Stimulated activated CD4-positive, alpha-beta T cell treated with anti-CD3 and anti-CD28 coated beads, Interleukin-4, amount 100 ng/mL, for 24 hours (primary cell): Measurements from ENCODE around the gene COL4A6.
"Not testable (repeated sequence)": the region's sequence is repeated elsewhere in the genome, so short reads cannot be mapped to it uniquely, and the experiment has no call there.

Experiments used
- DNase-seq: peaks from one replicate; pipeline ENCODE4 v3.0.0-alpha.2; 2020

The COL4A6 gene

DNA sequence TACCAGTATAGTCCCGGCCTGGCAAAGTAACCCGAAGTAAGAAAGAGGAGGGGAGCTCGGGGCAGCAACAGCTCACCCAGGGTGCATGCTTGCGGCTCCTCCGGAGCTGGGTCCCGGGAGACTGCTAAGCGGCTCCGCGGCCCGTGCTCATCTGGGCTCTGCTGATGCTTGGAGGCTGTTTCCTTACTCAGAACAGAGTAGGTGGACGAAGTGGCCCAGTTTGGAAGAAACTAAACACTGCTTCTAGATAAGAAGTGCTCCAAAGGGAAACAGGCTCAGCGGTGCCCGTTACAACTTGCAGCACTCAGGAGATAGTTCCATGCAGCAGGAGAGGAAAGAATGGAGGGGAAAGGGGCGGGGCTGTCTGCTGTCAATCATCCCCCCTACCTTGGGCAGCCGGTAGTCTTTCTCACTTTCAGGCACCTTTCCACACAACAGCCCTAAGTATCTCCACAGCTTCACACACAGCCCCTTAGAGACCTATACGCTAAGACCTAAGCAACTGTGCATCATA lies at the start of gene COL4A6:
Gene COL4A6, minus strand, starts transcription at position 313 of the 514 bp plus-strand sequence. Its CDS starts 226 bp downstream, at position 87.
- no peak for DNase-seq

DNA sequence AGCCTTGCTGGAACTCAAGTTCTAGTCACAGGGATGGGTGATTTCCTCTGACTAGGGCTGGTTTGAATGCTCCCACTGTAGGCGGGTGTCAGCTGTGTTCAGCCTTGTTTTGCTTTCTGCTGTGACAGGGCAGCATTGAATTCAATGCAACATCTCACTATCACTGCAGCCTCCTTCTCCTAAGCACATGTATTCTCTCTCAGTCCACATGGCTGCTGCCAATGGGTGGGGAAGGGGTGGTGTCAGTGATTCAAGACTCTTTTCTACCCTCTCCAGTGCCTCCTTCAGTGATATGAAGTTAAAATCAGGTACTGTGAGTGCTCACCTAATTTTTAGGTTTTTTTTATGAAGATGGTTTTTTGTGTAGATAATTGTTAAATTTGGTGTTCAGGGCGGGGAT lies 47.7 kb upstream of the COL4A6 start:
- no peak for DNase-seq

DNA sequence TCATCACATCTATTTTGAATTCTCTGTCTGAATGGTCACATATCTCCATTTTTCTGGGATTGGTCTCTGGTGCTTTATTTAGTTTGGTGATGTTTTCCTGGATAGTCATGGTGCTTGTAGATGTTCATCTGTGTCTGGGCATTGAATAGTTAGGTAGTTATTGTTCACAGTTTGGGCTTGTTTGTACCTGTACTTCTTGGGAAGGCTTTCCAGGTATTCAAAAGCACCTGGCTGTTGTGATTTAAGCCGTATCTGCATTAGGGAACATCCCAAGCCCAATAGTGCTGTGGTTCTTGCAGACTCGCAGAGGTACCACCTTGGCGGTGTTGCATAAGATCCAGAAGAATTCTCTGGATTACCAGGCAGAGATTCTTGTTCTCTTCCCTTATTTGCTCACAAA lies 46.0 kb upstream of the COL4A6 start:
- DNase-seq: no peak

- DNase-seq: not testable (repeated sequence)
Measured at GRCh38 chrX:108481528-108481927, 43.3 kb upstream of the COL4A6 start.

DNA sequence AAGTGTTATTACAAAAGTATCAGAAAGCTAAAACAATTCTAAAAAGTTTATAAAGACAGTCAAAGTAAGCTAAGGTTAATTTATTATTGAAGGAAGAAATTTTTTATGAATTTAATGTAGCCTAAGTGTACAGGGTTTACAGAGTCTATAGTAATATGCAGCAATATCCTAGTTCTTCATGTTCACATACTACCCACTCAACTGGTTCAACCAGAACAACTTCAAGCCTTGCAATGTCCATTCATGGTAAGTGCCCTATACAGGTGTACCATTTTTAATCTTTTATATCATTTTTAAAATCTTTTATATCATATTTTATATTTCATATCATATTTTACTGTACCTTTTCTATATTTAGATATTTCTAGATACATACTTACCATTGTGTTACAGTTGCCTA lies 35.8 kb upstream of the COL4A6 start:
- DNase-seq: no peak

GRCh38 chrX:108468486-108468885 lies 30.3 kb upstream of the COL4A6 start:
- DNase-seq: no peak

- DNase-seq: no peak
Measured at GRCh38 chrX:108464604-108465003, 26.4 kb upstream of the COL4A6 start.

DNA sequence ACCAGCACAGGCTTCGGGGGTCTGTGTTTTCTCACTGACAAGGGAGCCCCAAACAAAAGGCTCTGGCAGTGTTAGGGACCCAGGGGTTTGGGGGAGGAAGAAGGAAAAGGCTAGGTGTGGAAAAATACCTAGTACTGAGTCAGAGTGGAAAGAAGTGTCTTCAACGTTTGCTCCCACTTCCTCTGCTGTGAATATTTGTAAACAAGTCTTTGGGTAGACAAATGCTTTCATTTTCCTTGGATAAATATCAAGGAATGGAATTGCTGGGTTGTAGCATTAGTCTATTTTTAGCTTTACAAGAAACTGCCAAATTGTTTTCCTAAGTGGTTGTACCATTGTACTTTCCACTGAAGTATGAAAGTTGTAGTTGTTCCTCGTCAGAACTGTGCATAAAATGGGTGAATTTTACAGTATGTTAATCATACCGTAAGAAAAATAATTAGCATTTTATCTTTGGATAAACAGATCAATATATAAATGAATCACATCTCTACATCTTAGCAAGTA lies 18.8 kb upstream of the COL4A6 start:
- no peak for DNase-seq

GRCh38 chrX:108453841-108454240 lies 15.6 kb upstream of the COL4A6 start:
- no peak for DNase-seq

DNA sequence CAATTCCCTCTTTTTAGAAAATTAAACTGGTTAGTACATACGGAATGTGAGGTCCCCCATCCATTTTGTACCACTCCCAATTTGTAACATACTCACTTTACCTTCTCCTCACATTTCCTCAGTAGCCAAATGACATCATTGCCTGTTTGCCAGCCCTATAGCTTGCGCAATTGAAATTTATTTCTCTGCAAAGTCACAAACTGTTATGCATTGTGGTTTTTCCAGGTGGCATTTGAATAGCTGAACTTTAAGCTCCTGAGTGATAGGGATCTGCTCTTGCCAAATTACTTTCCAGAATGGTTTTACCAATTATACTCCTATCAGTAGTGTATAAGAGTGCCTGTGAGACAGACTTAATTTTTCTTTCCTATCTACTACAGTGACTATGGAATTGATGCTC lies 9.1 kb upstream of the COL4A6 start:
- no peak for DNase-seq

GRCh38 chrX:108442901-108443464 lies 4.8 kb upstream of the COL4A6 start:
- DNase-seq: no peak

GRCh38 chrX:108439961-108440696 lies 1.9 kb upstream of the COL4A6 start:
- DNase-seq: no peak

GRCh38 chrX:108439426-108439942 lies 1.3 kb upstream of the COL4A6 start, which contains the start of gene COL4A5:
COL4A5 (plus strand) TSS chrX:108439838; CDS start chrX:108440126, 288 bp downstream.
- DNase-seq: no peak

DNA sequence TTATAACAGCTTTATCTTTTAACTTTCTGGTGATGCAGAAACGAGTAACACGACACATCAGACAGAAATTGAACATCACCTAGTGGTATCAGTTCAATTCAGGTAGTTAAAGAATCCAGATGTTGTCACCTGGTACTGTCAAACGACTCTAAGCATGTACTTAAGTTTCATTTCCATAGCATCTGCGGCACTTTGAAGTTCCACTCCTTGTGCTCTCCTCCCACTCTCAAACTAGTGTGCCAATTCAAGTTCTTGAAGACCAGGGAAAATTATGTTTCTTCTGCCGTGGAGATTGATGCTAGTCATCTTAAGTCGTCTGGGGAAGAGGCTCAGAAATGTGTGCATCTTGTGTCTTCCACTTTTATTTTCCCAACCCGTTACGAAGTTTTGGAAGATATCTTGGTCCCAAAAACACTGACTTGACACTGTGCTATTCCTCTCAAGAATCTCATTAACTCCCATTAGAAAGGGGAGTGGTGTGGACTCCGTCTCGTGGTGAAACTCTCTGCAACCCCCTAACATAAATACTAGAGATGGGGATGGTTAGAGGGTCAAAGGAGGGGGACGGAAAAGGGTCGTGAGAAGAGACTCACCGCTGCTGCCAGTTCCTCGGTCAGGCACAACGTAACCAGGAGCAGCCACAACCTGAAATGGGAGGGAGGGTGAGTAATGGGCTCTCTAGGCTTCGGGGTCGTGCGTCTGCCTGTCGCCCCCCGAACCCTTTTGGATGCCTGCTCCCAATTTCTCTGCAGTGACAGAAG lies 693 bp downstream of the COL4A6 start:
- no peak for DNase-seq

DNA sequence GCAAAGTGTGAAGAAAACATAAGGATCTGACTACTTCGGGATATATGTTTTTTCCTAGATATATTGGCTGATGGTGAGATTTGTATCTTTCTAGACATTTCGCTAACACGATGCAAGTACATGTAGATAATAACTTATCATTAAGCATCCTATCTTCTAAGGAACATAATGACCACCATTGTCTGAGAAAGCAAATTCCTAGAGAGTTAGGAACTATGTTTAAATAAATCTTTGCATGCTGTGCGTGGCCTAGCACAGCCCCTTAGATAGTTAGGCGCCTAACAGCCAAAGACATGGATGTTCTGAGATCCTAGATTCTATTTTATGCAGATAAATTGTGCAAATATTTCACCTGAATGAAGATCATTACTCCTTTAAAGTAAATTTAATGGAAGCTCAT lies 3.0 kb downstream of the COL4A6 start:
- DNase-seq: no peak

DNA sequence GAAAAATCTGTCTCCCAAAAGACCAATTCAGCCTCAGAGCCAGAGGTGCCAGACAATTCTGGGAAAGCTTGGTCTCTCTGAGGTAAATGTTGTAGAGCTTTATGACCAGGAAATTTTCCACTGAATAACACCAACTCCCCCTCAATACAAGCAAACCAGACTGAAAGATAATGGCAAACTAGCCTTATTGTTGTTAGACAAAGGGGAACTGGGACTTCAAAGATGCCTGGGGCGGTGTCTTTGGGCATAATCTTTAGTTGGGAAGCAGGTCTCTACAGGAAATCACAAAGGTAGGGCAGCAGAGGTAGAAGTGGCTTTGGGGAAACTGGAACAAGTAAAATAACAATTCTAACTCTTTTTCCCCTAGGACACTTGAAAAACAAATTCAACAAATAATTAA lies 12.0 kb downstream of the COL4A6 start:
- DNase-seq: no peak

GRCh38 chrX:108420481-108420880 lies 17.7 kb downstream of the COL4A6 start:
- DNase-seq: no peak

GRCh38 chrX:108419401-108419800 lies 18.8 kb downstream of the COL4A6 start:
- no peak for DNase-seq

- DNase-seq: no peak
Measured at GRCh38 chrX:108417257-108417656, 21.0 kb downstream of the COL4A6 start.

DNA sequence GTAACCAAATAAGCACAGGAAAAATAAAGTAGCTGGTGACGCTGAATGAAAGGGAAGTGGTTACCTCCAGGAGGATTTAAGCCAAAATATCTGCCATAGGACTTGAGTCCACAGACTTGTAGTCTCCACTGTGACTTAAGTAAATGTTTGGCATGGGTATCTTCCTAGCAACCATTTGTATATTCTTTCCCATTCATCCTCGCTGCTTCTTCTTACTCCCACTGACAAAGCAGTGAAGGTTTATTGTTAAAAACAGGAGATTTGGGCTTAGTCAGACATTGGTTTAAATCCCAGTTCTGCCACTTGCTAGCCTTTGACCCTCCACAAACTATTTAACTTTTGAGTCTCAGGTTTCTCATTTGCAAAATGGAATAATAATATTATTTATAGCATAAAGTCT lies 22.3 kb downstream of the COL4A6 start:
- no peak for DNase-seq

DNA sequence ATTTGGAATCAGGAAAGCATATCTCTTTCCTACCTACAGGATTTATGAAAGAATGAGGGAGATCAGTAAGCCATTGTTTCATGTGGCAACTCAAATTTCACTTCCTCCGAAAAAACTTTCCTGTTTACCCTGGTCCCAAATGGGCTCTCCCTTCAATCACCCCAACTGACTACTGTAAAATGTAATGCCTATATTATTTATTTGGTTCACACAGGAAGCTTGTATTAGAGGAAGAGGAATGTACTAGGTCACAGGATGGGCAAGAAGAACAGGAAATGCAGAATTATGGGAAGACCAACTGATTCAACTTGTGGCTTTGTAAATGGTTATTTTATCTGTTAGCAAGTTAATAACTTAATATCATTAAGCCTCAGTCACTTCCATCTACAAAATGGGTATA lies 23.1 kb downstream of the COL4A6 start:
- no peak for DNase-seq

DNA sequence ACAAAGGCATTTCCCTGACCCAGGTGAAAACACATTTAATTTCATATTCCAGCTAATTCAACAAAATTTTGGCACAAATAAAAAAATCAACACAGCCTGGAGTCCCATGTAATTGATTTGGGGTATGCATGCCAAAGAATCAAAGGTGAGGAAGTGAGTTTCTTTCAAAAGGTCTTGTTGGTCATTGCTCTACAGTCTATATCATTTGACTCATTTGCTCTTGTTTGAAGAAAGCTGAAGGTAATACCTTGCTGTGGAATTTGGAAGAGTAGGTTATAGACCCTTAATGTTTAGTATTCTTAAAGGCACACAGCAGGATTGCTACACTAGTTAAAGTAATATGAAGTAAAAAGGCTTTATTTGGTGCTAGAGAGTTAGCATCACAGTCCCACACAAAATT lies 25.4 kb downstream of the COL4A6 start:
- DNase-seq: no peak

- no peak for DNase-seq
Measured at GRCh38 chrX:108399418-108400165, 38.6 kb downstream of the COL4A6 start.
